Epithelial cell of esophagus (primary cell): ENCODE measurements around the gene DNAJA4.

Experiments
- DNase-seq: peaks from one replicate; pipeline ENCODE4 v3.0.0; 2010; ENCODE audit warnings: low read depth
- H3K4me3 ChIP-seq: 2 replicates; pipeline ENCODE4 v1.5.1; 2011; ENCODE audit warnings: mild to moderate bottlenecking, low read length, control low read depth
- CTCF ChIP-seq: IDR thresholded peaks from 2 replicates; pipeline ENCODE4 v1.5.1; 2011; ENCODE audit warnings: low read depth, mild to moderate bottlenecking, low read length, control low read depth, inconsistent platforms; ENCODE audit not compliant: insufficient read depth; ENCODE audit errors: missing control alignments

Gene DNAJA4

GRCh38 chr15:78302579-78303312 is 38.4 kb downstream of the DNAJA4 start:
- peak; percentile 47 for DNase-seq
- H3K4me3 ChIP-seq, result no peak overlapping the region
- TF ChIP-seq CTCF, result no peak

- no peak for DNase-seq
- no peak overlapping the region for H3K4me3 ChIP-seq
- TF ChIP-seq CTCF, result no peak
Observed at GRCh38 chr15:78304216-78305066, 40.1 kb downstream of the DNAJA4 start.

GRCh38 chr15:78306176-78306774 is 41.9 kb downstream of the DNAJA4 start:
- DNase-seq, result no peak
- no peak for TF ChIP-seq CTCF
- H3K4me3 ChIP-seq, result no peak overlapping the region

- no peak overlapping the region for H3K4me3 ChIP-seq
- TF ChIP-seq CTCF, result no peak
- DNase-seq, result no peak
Observed at GRCh38 chr15:78307976-78308375, 43.6 kb downstream of the DNAJA4 start.

GRCh38 chr15:78308422-78309032 is 44.2 kb downstream of the DNAJA4 start:
- peak; percentile 98 for TF ChIP-seq CTCF
- peak; percentile 73 for DNase-seq
- H3K4me3 ChIP-seq, result no peak overlapping the region

- H3K4me3 ChIP-seq, result no peak overlapping the region
- no peak for DNase-seq
- TF ChIP-seq CTCF, result no peak
Observed at GRCh38 chr15:78311292-78311691, 46.9 kb downstream of the DNAJA4 start.
